HEK293 (cell line): ENCODE measurements around the gene TADA2B.

ENCODE experiments used
- CTCF ChIA-PET: fragments of 350-600 bp; formaldehyde crosslinking; extraction: SDS; loops from one replicate; lab custom pipeline; 2021; ENCODE audit warnings: antibody characterized with exemption; lab: Yijun Ruan, JAX
- POLR2A ChIA-PET: fragments of 300-600 bp; formaldehyde crosslinking; extraction: SDS; loops from one replicate; lab custom pipeline; 2020; ENCODE audit warnings: antibody characterized with exemption, inconsistent platforms; lab: Yijun Ruan, JAX
- H3K27ac ChIP-seq: fragments of 200-500 bp; sonication (Bioruptor generic); 2 replicates; pipeline ENCODE4 v1.5.1; 2014; ENCODE audit warnings: low read depth, low read length, control low read depth, inconsistent platforms; ENCODE audit errors: extremely low read depth
- H3K36me3 ChIP-seq, 2 experiments: fragments of 200-500 bp in 1 of 2; sonication (Bioruptor generic) in 1 of 2; 1 replicate in 1 of 2; 2 replicates in 1 of 2; pipeline ENCODE4 v1.5.1; 2014 to 2017; ENCODE audit warnings: inconsistent platforms in 2 of 2, low read length in 2 of 2; ENCODE audit not compliant: control insufficient read depth in 2 of 2, insufficient read depth in 1 of 2
- H3K4me1 ChIP-seq: fragments of 200-500 bp; sonication (Bioruptor generic); 2 replicates; pipeline ENCODE4 v1.5.1; 2014; ENCODE audit warnings: mild to moderate bottlenecking, low read length, inconsistent platforms; ENCODE audit not compliant: control insufficient read depth, insufficient read depth
- H3K4me3 ChIP-seq: 2 replicates; pipeline ENCODE4 v1.5.1; 2011; ENCODE audit warnings: low read depth, mild to moderate bottlenecking, control low read depth, low read length, moderate library complexity
- H3K9me3 ChIP-seq: fragments of 200-500 bp; sonication (Bioruptor generic); 2 replicates; pipeline ENCODE4 v1.5.1; 2014; ENCODE audit warnings: low read depth, low read length, inconsistent platforms; ENCODE audit not compliant: control insufficient read depth, insufficient read depth
- CTCF ChIP-seq: fragments of 450-650 bp; formaldehyde crosslinking; IDR thresholded peaks from 2 replicates; pipeline ENCODE4 v1.5.1; 2016; ENCODE audit warnings: missing biosample characterization, missing genetic modification characterization
- GLI4 ChIP-seq: fragments of 450-650 bp; formaldehyde crosslinking; IDR thresholded peaks from 2 replicates; pipeline ENCODE4 v1.5.1; 2016; ENCODE audit warnings: missing biosample characterization, missing genetic modification characterization
- KLF9 ChIP-seq: fragments of 450-650 bp; formaldehyde crosslinking; IDR thresholded peaks from 2 replicates; pipeline ENCODE4 v1.5.1; 2016; ENCODE audit warnings: missing biosample characterization, missing genetic modification characterization, low read depth
- SETDB1 ChIP-seq: IDR thresholded peaks from one replicate; pipeline ENCODE4 v1.6.1; 2017; ENCODE audit warnings: mild to moderate bottlenecking, low read length, moderate library complexity, mixed read lengths; ENCODE audit not compliant: insufficient read length
- ZBTB11 ChIP-seq: fragments of 450-650 bp; formaldehyde crosslinking; conservative IDR thresholded peaks from 2 replicates; pipeline ENCODE4 v1.5.1; 2016; ENCODE audit warnings: low read depth, missing biosample characterization, missing genetic modification characterization
- ZBTB26 ChIP-seq: fragments of 450-650 bp; formaldehyde crosslinking; optimal IDR thresholded peaks from 2 replicates; pipeline ENCODE3; 2016; ENCODE audit warnings: missing biosample characterization, mild to moderate bottlenecking, missing genetic modification characterization
- ZFP41 ChIP-seq: fragments of 450-650 bp; formaldehyde crosslinking; IDR thresholded peaks from 2 replicates; pipeline ENCODE4 v1.5.1; 2016; ENCODE audit warnings: missing biosample characterization, missing genetic modification characterization, borderline replicate concordance
- ZFP69B ChIP-seq: fragments of 450-650 bp; formaldehyde crosslinking; IDR thresholded peaks from 2 replicates; pipeline ENCODE4 v1.5.1; 2016; ENCODE audit warnings: missing biosample characterization, missing genetic modification characterization
- ZNF132 ChIP-seq: fragments of 450-650 bp; formaldehyde crosslinking; IDR thresholded peaks from 2 replicates; pipeline ENCODE4 v1.5.1; 2017; ENCODE audit warnings: missing biosample characterization, missing genetic modification characterization, borderline replicate concordance
- ZNF211 ChIP-seq: fragments of 450-650 bp; formaldehyde crosslinking; IDR thresholded peaks from 2 replicates; pipeline ENCODE4 v1.5.1; 2016; ENCODE audit warnings: low read depth, missing biosample characterization, missing genetic modification characterization
- ZNF274 ChIP-seq, 2 experiments: fragments of 200-500 bp in 1 of 2; fragments of 450-650 bp in 1 of 2; sonication (Bioruptor generic) in 1 of 2; formaldehyde crosslinking in 1 of 2; IDR thresholded peaks; 2 replicates each; pipeline versions ENCODE4 v1.5.1 to v1.6.1; 2014 to 2016; ENCODE audit warnings: borderline replicate concordance in 1 of 2, inconsistent platforms in 1 of 2, low read length in 1 of 2, missing biosample characterization in 1 of 2, missing genetic modification characterization in 1 of 2
- ZNF354C ChIP-seq: fragments of 450-650 bp; formaldehyde crosslinking; IDR thresholded peaks from 2 replicates; pipeline ENCODE4 v1.5.1; 2016; ENCODE audit warnings: missing biosample characterization, missing genetic modification characterization, low read depth, borderline replicate concordance
- ZNF416 ChIP-seq: fragments of 450-650 bp; formaldehyde crosslinking; IDR thresholded peaks from 2 replicates; pipeline ENCODE4 v1.5.1; 2016; ENCODE audit warnings: missing biosample characterization, missing genetic modification characterization
- ZNF423 ChIP-seq: fragments of 450-650 bp; formaldehyde crosslinking; IDR thresholded peaks from 2 replicates; pipeline ENCODE4 v1.5.1; 2016; ENCODE audit warnings: missing biosample characterization, missing genetic modification characterization
- ZNF776 ChIP-seq: fragments of 450-650 bp; formaldehyde crosslinking; IDR thresholded peaks from 2 replicates; pipeline ENCODE4 v1.5.0; 2017; ENCODE audit warnings: missing biosample characterization, missing genetic modification characterization, borderline replicate concordance
- ZNF777 ChIP-seq: fragments of 450-650 bp; formaldehyde crosslinking; IDR thresholded peaks from 2 replicates; pipeline ENCODE4 v1.5.1; 2017; ENCODE audit warnings: missing biosample characterization, missing genetic modification characterization, borderline replicate concordance

TADA2B gene

GRCh38 chr4:7086384-7086783 is 43.2 kb downstream of the TADA2B start:
- TF ChIP-seq KLF9 (tag by site-specific recombination) (no peak), SETDB1 (peak; percentile 98)
- H3K4me1 ChIP-seq, result no peaks in the 10 kb centered on the region
- no peak overlapping the region for H3K4me3 ChIP-seq
- H3K36me3 ChIP-seq, result no peaks in the 10 kb centered on the region
- CTCF ChIA-PET, result interaction anchor here (1.0 to 8.3 kb wide), 3 partner anchors 16 to 368 kb away, joined by 3 to 69 read pairs (median 3); partner anchors contain the start of gene GRPEL1
- POLR2A ChIA-PET, result no interaction called here
- H3K9me3 ChIP-seq, result no peaks in the 10 kb centered on the region
- H3K27ac ChIP-seq, result no peak overlapping the region

GRCh38 chr4:7087036-7087435 is 43.9 kb downstream of the TADA2B start:
- Histone ChIP-seq H3K36me3 (no peaks in the 10 kb centered on the region), H3K9me3 (no peaks in the 10 kb centered on the region), H3K4me3 (no peak overlapping the region), H3K27ac (no peak overlapping the region), H3K4me1 (no peaks in the 10 kb centered on the region)
- ChIA-PET POLR2A (no interaction called here), CTCF (interaction anchor here (1.0 to 8.3 kb wide), 2 partner anchors 18 to 369 kb away, joined by 3 to 69 read pairs; partner anchors contain the start of gene GRPEL1)
- TF ChIP-seq ZNF211 (no peak), ZBTB11 (tag by site-specific recombination) (no peak), ZNF274 (IDR thresholded peaks at IDR 0.05; ENCODE audit: low read length) (no peak), ZNF274 (tag by site-specific recombination; IDR thresholded peaks at IDR 0.05; ENCODE audit: borderline replicate concordance) (no peak), ZBTB26 (tag by site-specific recombination) (no peak), ZFP69B (tag by site-specific recombination) (no peak), ZFP41 (tag by site-specific recombination) (no peak), ZNF416 (tag by site-specific recombination) (no peak), GLI4 (no peak), CTCF (tag by site-specific recombination) (no peak), ZNF354C (tag by site-specific recombination) (no peak), ZNF423 (no peak), ZNF132 (tag by site-specific recombination) (no peak), ZNF777 (tag by site-specific recombination) (no peak), ZNF776 (tag by site-specific recombination) (no peak)
